Lower lobe of right lung (tissue), 2 donors: ENCODE results near the gene RCSD1. TPM values are rescaled to one million over a fixed set of nuclear protein-coding genes. Genes with fewer than 3 reads are reported as not detected.
"Not testable (repeated sequence)": the region's sequence is repeated elsewhere in the genome, so short reads cannot be mapped to it uniquely, and the experiment has no call there.

Experiments
- ATAC-seq, 2 donors: fragments of 200-7000 bp; cut with Tn5 transposase; one replicate each; pipeline ENCODE4 v1.9.1; 2020 to 2022; ENCODE audit warnings: mild to moderate bottlenecking in 2 of 2, moderate library complexity in 2 of 2
- DNase-seq: peaks from one replicate; pipeline ENCODE4 v3.0.0-alpha.2; 2020
- H3K27ac ChIP-seq: fragments of 200-600 bp; one replicate; pipeline ENCODE4 v1.8.0; 2022
- H3K27me3 ChIP-seq: fragments of 200-600 bp; one replicate; pipeline ENCODE4 v1.8.0; 2022; ENCODE audit warnings: low read depth
- H3K36me3 ChIP-seq: fragments of 200-600 bp; one replicate; pipeline ENCODE4 v1.8.0; 2022; ENCODE audit warnings: mild to moderate bottlenecking
- H3K4me1 ChIP-seq: fragments of 200-600 bp; one replicate; pipeline ENCODE4 v1.8.0; 2022
- H3K4me3 ChIP-seq: fragments of 200-600 bp; one replicate; pipeline ENCODE4 v1.8.0; 2022; ENCODE audit warnings: mild to moderate bottlenecking
- H3K9me3 ChIP-seq: fragments of 200-600 bp; one replicate; pipeline ENCODE4 v1.8.0; 2022
- intact Hi-C: fragments of 100-400 bp; cut with DNase I; formaldehyde crosslinking; loops from one replicate; pipeline ENCODE4 v1.11.0; 2022
- total RNA-seq: library from RNA; stranded (reverse); fragmentation: NEBNext Ultra II Directional; extraction: Animal tissue kit (Norgen Biotek cat#: 25700); gene quantifications from one replicate; pipeline ENCODE4 v1.2.1, GENCODE V29; 2021
- TF ChIP-seq, protein P1 (sequence below): fragments of 200-600 bp; IDR thresholded peaks from one replicate; pipeline ENCODE4 v1.8.0; 2022; ENCODE audit warnings: antibody characterized with exemption, mild to moderate bottlenecking
- donor health status: DM: no; HTN: yes; CAD: no; lungs with severe emphysema.

Gene RCSD1
- total RNA-seq, 1 donor from 2014 or later = 20.7 TPM

- no peak overlapping the region for H3K27ac ChIP-seq
- no peaks in the 10 kb centered on the region for H3K36me3 ChIP-seq
- H3K4me3 ChIP-seq = no peak overlapping the region
- no peaks in the 10 kb centered on the region for H3K27me3 ChIP-seq
- peaks cover 35% of the 10 kb centered on the region for H3K4me1 ChIP-seq
- intact Hi-C loops = no loop called here
- no peaks in the 10 kb centered on the region for H3K9me3 ChIP-seq
- ATAC-seq = no peak
- DNase-seq = no peak
- TF ChIP-seq, protein P1, sequence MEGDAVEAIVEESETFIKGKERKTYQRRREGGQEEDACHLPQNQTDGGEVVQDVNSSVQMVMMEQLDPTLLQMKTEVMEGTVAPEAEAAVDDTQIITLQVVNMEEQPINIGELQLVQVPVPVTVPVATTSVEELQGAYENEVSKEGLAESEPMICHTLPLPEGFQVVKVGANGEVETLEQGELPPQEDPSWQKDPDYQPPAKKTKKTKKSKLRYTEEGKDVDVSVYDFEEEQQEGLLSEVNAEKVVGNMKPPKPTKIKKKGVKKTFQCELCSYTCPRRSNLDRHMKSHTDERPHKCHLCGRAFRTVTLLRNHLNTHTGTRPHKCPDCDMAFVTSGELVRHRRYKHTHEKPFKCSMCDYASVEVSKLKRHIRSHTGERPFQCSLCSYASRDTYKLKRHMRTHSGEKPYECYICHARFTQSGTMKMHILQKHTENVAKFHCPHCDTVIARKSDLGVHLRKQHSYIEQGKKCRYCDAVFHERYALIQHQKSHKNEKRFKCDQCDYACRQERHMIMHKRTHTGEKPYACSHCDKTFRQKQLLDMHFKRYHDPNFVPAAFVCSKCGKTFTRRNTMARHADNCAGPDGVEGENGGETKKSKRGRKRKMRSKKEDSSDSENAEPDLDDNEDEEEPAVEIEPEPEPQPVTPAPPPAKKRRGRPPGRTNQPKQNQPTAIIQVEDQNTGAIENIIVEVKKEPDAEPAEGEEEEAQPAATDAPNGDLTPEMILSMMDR = no peak
Observed at GRCh38 chr1:167718914-167719691, 89.1 kb downstream of the RCSD1 start.

GRCh38 chr1:167719715-167720421, 89.8 kb downstream of the RCSD1 start:
- H3K4me3 ChIP-seq, H3K36me3 ChIP-seq, H3K9me3 ChIP-seq, ATAC-seq, H3K27ac ChIP-seq, DNase-seq, H3K27me3 ChIP-seq, intact Hi-C loops: not testable (repeated sequence)
- H3K4me1 ChIP-seq = peaks cover 35% of the 10 kb centered on the region

DNA sequence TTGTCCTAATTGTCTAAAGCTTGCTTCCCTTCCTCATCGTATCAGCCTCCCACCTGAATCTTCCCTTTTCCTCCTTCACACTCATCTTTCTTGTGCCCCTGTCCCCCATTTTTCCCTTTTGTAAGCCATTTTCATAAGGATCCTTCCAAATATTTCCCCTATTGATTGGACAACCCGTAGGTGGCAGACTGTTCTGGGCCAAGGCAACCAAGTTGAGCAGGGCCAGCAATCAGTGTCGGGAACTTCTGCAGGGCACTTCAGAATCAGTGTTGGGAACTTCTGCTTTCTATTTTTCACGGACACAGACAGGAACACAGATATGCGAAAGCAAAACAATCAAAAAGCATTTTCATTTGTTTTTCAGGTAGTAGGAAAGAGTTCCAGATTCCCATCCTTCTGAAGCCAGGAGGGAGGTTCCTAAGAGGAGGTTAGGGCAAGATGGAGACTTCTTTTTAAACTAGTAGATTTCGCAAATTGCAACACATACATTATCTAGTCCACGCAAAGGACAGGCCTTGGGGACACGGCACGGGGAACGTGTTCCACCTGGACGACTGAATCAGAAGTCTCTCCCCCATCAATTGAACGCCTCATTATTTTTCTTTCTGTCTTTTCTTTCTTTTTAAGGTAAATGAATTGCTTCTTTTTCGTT, 91.1 kb downstream of the RCSD1 start:
- DNase-seq (peak; percentile 58), ATAC-seq (peak; percentile 52 to 60)
- TF ChIP-seq, protein P1 = peak; percentile 15
- H3K4me1 ChIP-seq = peaks cover 30% of the 10 kb centered on the region
- peak overlapping the region; percentile 88 for H3K27ac ChIP-seq
- no peaks in the 10 kb centered on the region for H3K36me3 ChIP-seq
- H3K4me3 ChIP-seq = peak overlapping the region; percentile 97
- intact Hi-C loops = no loop called here
- H3K27me3 ChIP-seq = no peaks in the 10 kb centered on the region
- H3K9me3 ChIP-seq = no peaks in the 10 kb centered on the region

GRCh38 chr1:167721617-167722151, 91.7 kb downstream of the RCSD1 start, which contains the start of gene MPZL1:
Gene MPZL1, plus strand, starts transcription at chr1:167721982. Its CDS starts 170 bp downstream, at chr1:167722152.
- Histone ChIP-seq H3K4me3 (peak within 1 kb of the TSS; percentile 97), H3K36me3 (no peaks in the 10 kb centered on the region), H3K9me3 (no peaks in the 10 kb centered on the region), H3K4me1 (peaks cover 34% of the 10 kb centered on the region), H3K27me3 (no peaks in the 10 kb centered on the region), H3K27ac (peak within 1 kb of the TSS; percentile 88)
- ATAC-seq (peak; percentile 99), DNase-seq (peak; percentile 96)
- intact Hi-C loops = no loop called here
- TF ChIP-seq, protein P1 = no peak

DNA sequence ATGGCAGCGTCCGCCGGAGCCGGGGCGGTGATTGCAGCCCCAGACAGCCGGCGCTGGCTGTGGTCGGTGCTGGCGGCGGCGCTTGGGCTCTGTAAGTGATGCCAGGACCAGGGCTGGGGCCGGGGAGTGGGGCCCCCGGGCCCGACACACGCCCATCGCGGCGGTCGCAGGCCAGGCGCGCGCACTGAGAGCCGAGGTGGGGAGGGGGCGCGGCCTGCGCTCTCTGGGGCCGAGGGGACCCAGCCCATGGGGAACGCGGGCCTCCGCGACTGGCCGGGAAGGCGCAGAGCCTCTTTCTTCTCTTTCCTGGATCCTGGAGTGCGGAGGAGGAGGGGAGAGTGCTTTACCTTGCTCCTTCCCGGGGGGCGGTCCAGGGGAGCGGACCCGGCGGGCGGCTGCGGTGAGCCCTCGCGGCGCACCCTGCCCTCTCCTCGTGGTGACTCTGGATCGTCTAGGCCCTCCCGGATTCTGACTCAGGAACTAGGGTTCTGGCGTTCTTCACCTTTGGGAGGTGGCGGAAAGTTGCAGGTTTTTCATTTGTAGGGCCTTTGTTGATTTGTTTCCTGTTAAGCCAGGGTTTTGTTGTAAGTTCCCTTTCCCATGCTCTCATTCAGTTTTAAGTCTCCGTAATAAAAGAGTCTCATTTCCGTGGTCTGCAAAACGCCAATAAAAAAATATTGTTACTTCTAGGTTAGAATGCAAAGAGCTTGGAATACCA, 92.3 kb downstream of the RCSD1 start:
- no peaks in the 10 kb centered on the region for H3K27me3 ChIP-seq
- no peaks in the 10 kb centered on the region for H3K36me3 ChIP-seq
- H3K4me1 ChIP-seq = peaks cover 36% of the 10 kb centered on the region
- DNase-seq (no peak), ATAC-seq (peak; percentile 72 to 78)
- H3K27ac ChIP-seq = peak overlapping the region; percentile 88
- TF ChIP-seq, protein P1 = no peak
- H3K9me3 ChIP-seq = no peaks in the 10 kb centered on the region
- H3K4me3 ChIP-seq = peak overlapping the region; percentile 97
- intact Hi-C loops = no loop called here
